CD4-positive, alpha-beta T cell treated with Interleukin-17A for 4 hours (primary cell): Measurements from ENCODE around the gene DCLK1.

ENCODE experiments used
- DNase-seq: peaks from one replicate; pipeline ENCODE4 v3.0.0-alpha.2; 2020; ENCODE audit warnings: mixed read lengths

Gene DCLK1

GRCh38 chr13:35930665-35931631 lies 200.2 kb downstream of the DCLK1 start:
- no peak for DNase-seq

- no peak for DNase-seq
These were observed 203.6 kb downstream of the DCLK1 start for GRCh38 chr13:35927567-35928021.

GRCh38 chr13:35926859-35927530 lies 204.2 kb downstream of the DCLK1 start:
- DNase-seq, result no peak

GRCh38 chr13:35925669-35926068 lies 205.5 kb downstream of the DCLK1 start:
- DNase-seq, result no peak

GRCh38 chr13:35923347-35923746 lies 207.8 kb downstream of the DCLK1 start:
- no peak for DNase-seq

GRCh38 chr13:35920816-35921215 lies 210.4 kb downstream of the DCLK1 start:
- DNase-seq, result no peak

- no peak for DNase-seq
These were observed 213.1 kb downstream of the DCLK1 start for GRCh38 chr13:35917942-35918645.

- no peak for DNase-seq
These were observed 213.8 kb downstream of the DCLK1 start for GRCh38 chr13:35917252-35917941.

GRCh38 chr13:35916146-35916545 lies 215.0 kb downstream of the DCLK1 start:
- DNase-seq, result no peak

GRCh38 chr13:35914662-35915061 lies 216.5 kb downstream of the DCLK1 start:
- no peak for DNase-seq

GRCh38 chr13:35912841-35913240 lies 218.3 kb downstream of the DCLK1 start:
- no peak for DNase-seq

GRCh38 chr13:35909837-35910540 lies 221.2 kb downstream of the DCLK1 start:
- no peak for DNase-seq

GRCh38 chr13:35909091-35909490 lies 222.1 kb downstream of the DCLK1 start:
- no peak for DNase-seq

GRCh38 chr13:35908226-35908625 lies 223.0 kb downstream of the DCLK1 start:
- DNase-seq, result no peak

- DNase-seq, result no peak
These were observed 224.5 kb downstream of the DCLK1 start for GRCh38 chr13:35906636-35907035.

GRCh38 chr13:35903075-35903474 lies 228.1 kb downstream of the DCLK1 start:
- no peak for DNase-seq

- DNase-seq, result no peak
These were observed 233.1 kb downstream of the DCLK1 start for GRCh38 chr13:35898041-35898440.

GRCh38 chr13:35894636-35895035 lies 236.5 kb downstream of the DCLK1 start:
- DNase-seq, result no peak

- no peak for DNase-seq
These were observed 238.1 kb downstream of the DCLK1 start for GRCh38 chr13:35892837-35893814.
